NCI-H128 (cell line): ENCODE data around the gene ADAMTS17.

Experiments
- DNase-seq: peaks from one replicate; lab custom pipeline; 2025; ENCODE audit not compliant: unreplicated experiment; lab: John Stamatoyannopoulos, UW

Gene ADAMTS17

DNA sequence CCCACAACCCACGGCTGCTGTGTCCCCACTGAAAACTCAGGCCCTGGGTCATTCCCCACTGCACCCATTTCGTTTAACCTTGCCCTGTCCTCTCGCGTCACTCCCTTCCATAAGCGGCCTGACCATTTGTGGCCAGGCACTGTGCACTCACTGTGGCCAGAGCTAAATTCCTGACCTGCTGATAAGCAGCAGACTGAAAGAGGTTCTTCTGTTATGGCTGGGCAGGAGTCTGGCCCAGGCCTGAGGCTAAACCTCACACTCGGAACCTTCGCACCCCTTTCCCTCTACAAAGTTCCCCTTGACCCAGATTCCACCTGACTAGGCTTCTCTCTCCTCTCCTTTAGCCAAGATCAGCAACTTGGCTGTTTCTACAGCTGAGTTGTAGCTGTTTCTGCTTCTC lies 62.3 kb downstream of the ADAMTS17 start:
- DNase-seq = no peak

DNA sequence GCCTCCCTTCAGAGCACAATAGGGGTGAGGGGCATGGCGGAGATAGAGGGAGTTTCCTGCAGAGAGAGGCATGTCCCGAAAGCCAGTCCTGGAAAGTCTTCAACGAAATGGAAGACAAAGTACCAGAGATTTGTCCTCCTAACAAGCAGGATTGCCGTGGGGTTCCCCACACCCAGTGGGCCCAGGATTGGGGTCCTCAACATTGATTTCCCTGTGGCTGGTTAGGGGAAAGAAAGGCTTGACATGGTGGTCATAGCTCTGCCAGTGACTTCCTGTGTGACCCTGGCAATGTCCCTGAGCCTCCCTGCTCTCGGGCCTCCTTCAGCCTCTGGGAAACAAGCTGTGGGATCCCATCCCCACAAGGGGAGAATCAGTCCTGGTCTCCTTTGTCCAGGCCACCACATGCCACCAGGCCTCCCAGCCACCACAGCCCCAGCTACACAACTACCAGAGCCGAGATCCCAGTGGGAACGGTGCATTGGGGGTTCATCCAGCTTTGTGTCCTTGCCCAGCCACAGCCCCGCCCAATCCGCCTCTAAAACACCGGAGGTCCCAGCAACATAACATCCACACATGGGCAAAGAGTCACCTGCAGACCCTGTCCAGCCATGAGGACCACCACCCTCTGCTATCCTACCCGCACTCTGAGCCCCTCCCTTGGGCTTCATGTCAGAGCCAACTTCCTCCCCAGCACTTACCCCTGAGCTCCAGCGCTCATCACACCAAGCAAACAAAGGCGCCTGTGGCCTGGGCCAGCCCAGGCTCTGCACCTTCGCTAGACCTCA lies 63.0 kb downstream of the ADAMTS17 start:
- DNase-seq = no peak

DNA sequence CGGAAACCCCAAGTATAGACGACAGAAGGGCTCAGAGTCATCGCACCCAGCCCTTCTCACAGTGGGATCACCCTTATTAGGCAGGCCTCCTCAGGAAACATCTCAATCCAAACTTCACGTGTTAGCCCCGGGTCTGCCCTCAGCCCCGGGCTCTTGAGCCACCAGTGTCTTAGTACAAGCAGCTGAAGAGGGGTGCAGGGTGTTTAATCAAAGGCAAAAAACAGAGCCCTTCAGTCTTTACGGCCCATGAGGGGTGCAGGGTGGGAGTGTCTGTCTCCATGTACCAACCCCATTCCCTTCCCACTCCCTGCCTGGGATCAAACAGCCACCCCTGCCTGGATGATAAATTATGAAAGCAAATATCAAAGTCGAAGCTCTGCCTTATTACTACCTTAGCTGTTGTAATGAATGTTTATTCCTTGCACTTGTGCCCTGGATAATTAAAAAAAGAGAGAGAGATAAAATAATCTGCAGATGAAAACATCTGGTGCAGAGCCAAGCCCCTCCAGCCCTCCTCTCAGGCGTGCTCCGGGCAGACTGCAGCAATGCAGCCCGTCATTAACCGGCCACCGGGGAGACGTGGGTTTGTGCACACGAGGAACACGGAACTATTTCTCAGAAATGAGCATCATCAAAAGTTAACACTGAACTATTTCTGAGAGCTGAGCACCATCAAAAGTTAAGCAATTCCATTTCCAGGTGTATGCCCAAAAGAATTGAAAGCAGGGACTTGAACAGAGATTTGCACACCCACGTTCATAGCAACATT lies 64.5 kb downstream of the ADAMTS17 start:
- no peak for DNase-seq

DNA sequence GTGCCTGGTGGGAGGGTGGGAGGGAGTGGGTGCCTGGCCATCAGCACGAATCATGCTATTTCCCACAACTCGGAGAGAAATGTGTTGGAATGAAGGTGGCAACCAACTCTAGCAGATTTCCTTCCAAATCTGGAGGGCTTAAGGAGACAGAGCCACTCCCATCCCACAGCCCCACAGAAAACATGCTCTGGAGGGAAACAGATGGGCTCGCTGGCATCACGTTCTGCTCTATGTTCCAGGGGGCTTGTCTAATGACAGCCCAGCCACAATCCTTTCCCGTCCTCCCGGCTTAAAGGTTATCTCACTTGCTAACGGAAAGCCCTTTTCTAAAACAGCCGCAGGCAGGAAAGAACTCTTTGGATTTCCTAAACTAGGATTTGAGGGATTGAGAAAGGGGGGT lies 65.3 kb downstream of the ADAMTS17 start:
- DNase-seq = no peak

DNA sequence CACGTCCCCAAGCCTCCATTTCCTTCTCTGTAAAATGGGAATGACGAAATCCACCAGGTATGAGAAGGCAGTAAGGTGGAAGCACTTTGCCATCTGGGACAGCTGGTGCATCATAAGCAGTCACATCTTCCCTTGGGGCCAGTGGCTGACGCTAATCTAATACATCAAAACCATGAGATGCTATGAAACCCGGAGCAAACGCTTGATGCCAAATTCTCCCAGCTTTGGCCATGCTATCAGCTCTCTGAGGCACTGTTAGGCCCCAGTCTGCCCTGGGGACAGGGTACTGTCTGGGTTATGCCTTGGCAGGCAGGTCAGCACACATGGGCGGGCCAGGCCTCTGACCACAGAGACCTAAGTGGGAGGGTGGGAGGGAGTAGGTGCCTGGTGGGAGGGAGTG lies 66.1 kb downstream of the ADAMTS17 start:
- no peak for DNase-seq

DNA sequence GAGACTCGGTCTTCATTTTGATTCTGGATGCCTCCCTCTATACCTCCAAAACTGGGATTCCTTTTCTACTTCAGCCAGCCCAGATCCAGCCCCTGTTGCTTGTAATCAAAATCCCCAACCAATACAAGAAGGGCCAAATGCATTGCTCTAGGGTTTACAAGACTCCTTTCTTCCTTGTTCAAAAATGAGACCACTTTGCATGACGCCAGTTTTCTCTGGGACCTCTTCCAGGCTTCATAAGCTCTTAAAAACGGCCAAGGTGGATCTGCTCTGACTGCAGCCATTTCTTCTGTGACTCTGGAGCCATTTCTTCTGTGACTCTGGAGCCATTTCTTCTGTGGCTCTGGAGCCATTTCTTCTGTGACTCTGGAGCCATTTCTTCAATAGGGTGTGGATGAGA lies 71.9 kb downstream of the ADAMTS17 start:
- DNase-seq = no peak

DNA sequence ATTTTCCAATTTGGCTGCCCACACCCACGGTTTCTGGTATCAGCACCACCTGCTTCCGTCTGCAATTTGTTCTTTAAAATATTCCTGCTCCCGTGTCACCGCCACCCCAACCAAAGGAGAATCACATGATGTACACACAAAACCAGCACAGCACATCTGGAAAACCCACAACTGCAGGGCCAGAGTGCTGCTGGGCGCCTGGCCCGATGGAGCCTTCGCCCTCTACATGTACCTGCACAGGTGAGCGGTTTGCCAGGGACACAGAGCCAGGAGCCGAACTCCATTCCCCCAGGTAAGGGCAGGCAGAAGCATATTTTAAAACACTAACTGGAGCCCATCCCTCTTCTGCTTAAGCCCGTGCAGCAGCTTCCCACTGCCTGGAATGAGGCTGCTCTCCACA lies 75.6 kb downstream of the ADAMTS17 start:
- DNase-seq = no peak

DNA sequence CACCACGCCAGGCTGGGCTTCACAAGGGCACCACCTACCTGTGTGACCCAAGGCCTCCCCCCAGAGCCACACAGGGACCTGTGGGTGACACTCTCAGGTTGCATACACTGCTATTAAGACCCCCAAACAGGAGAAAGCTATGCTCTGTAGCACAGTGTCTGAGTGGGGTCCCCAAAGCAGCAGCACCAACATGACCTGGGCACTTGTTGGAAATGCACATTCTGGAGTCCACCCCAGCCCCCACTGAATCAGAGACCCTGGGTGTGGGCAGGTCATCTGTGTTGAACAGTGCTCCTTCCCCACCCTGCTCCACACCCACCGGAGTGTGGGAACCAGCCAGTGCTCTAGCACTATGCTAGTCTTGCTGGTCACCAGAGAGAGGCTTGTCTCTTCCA lies 76.1 kb downstream of the ADAMTS17 start:
- no peak for DNase-seq

DNA sequence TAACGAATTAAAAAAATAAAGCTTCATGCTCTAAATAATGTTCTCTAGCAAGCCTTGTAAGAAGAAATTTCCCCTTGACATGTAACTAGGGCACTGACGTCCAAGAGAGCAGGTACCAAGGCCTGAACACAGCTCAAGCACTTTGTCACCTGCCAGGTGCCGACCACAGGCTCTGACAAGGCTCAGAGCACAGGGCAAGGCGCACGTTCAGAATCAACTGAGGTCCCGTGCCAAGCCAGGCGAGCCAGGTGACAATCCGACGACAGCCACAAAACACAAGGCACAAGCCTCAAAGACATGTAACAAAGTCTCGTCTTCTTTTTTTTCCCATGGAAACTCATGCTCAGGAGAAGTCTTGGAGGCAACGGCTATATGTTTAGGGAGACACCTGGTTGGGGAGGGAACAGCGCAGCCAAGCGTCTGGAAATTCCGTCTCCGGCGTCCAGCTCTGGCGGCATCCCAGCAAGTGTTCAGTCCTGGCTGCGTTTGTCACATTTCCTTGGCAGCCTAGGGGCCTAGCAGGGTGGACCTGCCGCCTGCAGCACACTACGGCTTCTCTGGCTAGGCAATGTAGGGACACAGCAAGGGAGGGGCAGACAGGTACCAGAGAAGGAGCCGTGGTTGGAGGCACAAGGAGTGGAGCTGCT lies 76.7 kb downstream of the ADAMTS17 start:
- DNase-seq = no peak

DNA sequence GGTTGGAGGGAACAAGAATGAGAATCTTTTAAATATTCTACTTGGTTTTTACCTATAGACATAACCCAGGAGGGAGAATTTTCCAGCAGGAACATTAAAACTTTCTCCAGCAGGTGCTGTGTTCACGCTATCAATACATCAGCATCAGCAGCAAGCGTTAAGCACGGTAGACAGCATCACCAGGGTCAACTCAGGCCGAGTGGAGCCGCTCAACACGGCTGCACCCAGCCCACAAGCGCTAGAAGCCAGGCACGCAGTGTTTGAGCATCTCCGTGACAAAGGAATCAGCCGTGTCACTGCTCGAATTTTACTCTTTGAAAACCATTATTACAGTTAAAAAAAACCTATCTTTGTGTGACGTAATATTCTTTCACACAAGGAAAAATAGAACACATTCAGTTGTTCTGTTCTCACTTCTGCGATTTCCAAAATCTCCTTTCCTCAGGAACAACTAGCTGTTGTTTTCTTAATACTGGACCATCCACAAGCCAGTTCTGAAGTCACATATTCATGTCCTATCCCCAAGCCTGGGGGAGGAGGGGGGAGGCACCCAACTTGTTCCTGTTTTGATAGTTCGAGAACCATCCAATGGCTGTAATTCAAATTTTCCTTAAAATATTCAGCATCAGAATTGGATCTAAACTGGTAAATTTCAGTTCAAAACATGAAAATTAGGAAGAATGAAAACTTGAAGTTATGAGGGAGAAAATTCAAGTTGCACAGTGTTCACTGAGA lies 77.9 kb downstream of the ADAMTS17 start:
- DNase-seq = no peak

DNA sequence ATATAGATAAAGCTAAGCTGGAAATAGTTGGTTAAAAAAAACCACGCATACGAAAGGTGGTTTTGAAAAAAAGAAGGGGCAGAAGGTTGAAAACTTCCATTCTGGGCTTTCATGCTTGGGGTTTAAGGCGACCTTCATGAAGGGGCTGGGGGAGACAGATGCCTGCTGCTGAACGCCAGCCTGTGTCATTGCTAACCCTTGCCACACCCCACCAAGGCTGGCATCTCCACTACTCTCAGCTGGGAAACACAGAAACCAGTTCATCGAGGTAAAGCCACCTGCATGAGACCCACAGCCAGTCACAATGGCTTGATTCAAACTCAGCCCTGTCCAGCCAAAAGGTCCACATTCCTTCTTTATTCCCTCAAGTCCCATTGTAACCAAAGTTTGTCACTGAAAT lies 78.7 kb downstream of the ADAMTS17 start:
- DNase-seq = no peak

DNA sequence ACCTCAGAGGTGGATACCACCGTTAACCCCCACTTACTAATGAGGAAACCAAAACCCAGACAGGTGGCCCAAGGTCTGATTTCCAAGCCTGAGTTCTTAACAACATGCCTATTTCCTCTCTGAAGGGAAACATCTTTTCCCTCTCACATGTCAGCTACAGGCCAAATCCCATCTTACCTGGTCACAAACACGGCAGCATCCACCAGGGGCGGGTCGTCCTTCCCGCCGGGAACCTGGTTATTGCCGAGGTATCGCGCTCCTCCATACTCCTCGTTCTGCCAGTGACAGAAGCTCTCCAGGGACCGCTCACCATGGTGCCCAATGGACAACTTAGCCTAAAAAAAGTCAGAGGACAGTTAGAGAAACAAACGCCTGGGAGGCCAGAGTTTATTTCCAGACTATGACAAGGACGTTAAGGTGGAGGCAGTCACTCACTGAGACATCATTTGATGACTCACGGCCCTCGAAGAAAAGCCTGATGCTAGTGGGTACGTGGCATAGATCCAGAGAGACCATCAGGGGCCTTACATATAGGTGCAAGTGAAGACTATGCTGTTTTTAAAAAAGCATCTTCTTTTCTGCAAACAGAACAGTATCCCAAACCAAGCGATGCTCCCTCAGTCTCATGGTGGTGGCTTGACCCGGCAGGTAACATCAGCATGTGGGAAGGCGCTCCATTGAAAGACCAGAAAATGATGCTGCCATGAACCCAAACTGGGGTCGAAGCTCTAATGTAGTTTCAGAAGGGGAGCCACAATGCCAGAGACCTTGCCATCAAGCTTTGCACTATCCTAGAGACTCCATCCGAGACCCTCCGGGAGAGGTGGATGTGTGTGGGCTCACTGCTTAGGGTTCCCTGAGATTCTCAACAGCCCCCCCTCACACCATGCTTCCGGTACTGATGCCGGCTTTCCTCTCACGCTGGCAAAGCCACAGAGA lies 80.2 kb downstream of the ADAMTS17 start:
- no peak for DNase-seq

DNA sequence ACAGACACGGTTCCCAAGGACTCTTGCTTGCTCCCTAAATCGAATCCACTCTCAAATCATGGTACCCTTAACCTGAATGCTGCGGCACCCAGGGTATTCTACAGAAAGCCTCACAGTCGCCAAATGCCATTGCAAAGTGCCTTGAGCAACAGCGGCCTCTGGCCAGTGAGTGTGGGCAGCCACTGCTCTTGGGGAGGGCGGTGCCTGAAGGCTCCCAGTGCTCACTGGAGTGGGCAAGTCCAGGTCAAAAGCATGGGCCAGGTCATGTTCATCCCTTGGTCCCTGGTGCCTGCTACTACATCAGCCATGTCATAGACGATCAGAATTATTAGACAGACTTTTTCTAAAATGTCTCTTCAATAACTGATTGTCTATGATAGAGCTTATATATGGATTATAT lies 82.5 kb downstream of the ADAMTS17 start:
- no peak for DNase-seq

DNA sequence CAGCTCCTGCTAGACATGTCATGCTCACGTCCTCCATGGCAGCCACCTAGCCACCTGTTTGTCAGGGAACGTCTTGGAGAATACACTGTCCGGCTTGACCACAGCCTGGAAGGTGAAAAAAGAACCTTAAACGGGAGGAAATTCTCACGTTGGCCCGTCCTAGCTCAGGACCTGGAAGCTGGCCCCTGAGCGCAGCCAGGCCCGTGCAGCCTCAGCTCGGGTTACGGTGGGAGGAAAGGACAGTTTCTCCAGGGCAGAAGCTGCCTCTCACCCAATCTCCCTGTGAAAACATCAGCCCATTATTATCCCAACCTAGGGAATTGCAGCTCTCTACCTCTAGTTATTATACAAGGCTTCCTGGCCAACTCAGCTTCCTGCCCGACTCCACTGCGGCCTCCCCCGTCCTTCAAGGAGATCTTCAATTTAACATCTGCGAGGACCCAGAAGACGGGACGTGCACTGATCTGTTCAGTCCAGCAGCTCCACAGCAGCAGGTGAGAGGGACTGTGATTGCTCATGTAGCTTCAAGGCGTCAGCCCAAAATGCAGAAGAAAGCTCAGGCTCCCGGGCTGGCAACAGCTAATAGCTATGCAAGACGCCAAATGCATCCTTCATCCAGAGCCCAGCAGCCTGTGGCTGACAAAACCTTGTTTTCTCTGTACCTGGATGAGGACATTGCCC lies 84.7 kb downstream of the ADAMTS17 start:
- DNase-seq = no peak

DNA sequence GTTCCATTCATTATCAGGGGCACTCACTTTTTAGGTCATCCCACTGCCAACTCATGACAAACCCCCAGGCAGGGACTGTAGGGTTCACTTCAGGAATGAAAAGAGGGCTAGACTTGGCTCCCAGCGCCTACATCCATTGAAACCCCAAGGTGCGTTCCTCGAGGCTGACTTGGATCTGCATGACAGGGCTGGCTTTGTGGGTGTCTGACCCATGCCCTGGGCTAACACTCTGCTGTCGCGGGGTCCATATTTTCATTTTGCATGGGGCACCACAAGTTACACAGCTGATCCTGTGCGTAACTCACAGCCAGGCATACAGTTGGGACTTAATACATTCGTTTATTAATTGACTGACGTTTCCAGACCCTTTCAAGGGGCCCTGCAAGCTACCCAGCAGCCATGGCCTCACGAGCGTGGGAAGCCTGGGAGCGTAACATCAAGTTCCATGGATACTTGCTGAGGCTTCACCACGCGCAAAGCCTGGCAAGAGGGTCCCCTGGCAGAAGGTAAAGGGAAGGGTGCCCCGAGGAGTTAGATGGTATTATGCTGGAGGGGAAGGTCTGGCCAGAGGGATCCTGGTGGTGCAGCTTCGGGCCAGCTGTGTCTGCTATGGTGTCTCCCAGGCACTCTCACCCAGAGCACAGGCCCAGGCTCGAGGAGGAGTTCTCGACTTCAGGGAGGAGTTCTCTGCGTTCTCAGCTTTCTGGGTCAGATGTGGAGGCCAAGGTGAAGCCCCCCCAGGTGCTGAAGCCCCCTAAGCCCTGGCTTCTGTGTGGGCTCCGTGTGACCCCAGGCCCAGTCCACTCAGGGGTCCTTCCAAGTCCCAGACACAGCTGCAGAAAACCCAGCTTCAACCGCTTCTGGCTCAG lies 85.4 kb downstream of the ADAMTS17 start:
- DNase-seq = no peak

DNA sequence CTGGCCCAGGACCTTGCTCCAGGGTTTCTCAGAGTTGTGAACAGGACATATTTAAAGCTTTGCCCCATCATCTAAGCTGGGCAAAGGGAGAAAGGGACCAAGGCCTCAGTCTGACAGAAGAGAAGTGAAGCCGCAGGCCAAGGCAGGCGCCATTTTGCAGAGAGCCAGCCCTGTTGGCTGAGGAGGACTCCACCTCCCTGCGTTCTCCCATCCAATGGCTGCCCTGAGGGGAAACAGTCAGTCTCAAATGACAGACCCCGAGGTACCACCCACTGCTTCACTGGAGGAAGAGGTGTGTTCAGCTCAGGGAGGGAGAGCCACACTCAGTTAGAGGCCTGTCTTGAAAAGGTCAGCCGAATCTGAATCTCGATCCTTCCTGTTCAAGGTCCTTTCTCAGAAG lies 86.1 kb downstream of the ADAMTS17 start:
- DNase-seq = no peak

DNA sequence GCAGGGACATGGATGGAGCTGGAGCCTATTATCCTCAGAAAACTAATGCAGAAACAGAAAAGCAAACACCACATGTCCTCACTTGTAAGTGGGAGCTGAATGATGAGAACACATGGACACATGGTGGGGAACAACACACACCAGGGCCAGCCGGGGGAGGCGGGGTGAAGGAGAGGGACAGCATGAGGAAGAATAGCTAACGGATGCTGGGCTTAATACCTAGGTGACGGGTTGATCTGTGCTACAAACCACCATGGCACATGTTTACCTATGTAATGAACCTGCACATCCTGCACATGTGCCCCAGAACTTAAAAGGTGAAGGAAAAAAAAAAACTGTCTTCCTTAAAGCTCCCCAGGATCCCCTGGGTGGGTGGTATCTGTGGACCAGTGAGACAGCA lies 87.1 kb downstream of the ADAMTS17 start:
- DNase-seq = no peak

DNA sequence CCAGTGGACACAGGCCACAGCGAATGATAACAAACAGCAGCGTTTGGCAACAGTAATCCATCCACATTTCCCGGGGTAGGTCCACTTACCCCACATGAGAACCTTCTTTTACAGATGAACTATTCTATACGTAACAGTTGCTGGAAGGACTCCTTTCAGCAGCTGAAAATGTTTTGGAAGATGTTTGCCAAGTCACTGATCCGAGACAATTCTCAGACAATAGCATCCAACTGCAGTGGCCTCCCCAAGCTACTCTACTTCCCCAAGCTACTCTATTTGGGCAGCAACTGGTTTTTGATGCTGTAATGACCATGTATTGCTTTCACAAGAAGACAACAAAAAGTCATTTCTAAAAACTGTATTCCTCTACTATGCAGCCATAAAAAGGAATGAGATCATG lies 87.5 kb downstream of the ADAMTS17 start:
- DNase-seq = no peak

DNA sequence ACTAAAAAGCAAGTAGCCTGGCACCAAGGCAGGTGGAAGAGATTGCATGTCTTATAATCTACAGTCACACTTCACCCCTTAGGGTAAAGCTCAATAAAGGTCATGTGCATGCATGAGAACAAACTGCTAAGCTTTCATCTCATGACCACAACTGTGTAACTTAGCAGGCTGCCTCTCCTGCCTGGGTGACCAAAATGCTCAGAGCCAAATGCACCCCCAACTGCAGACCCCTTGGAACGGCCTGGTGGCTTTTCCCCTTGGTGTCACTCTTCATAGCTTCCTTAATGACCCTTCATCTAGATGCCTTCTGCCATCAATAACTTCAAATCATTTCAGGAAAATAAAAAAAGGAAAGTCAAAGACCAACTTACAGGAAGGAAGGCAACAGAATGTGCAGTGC lies 88.1 kb downstream of the ADAMTS17 start:
- DNase-seq = no peak
